Neuronal stem cell (in vitro differentiated cells): Measurements from ENCODE around the gene SPATA1.

Source experiments
- DNase-seq: peaks from one replicate; pipeline ENCODE4 v3.0.0-alpha.2; 2013; ENCODE audit warnings: low spot score
- H2AFZ ChIP-seq: one replicate; pipeline ENCODE4 v1.6.1; 2013; ENCODE audit warnings: mild to moderate bottlenecking, low read length, inconsistent platforms
- H2AK5ac ChIP-seq: 2 replicates; pipeline ENCODE4 v1.6.1; 2013; ENCODE audit warnings: low read depth, mild to moderate bottlenecking, inconsistent platforms, low read length, moderate library complexity, mixed read lengths
- H2BK120ac ChIP-seq: 2 replicates; pipeline ENCODE4 v1.6.1; 2013; ENCODE audit warnings: low read depth, mild to moderate bottlenecking, inconsistent platforms, low read length, moderate library complexity, mixed read lengths
- H2BK12ac ChIP-seq: one replicate; pipeline ENCODE4 v1.6.1; 2013; ENCODE audit warnings: low read length, inconsistent platforms
- H2BK15ac ChIP-seq: 2 replicates; pipeline ENCODE4 v1.6.1; 2013; ENCODE audit warnings: mild to moderate bottlenecking, low read length, inconsistent platforms, mixed read lengths
- H2BK5ac ChIP-seq: one replicate; pipeline ENCODE4 v1.6.1; 2013; ENCODE audit warnings: inconsistent platforms, mild to moderate bottlenecking, low read length, moderate library complexity
- H3K14ac ChIP-seq: one replicate; pipeline ENCODE4 v1.6.1; 2013; ENCODE audit warnings: low read length, inconsistent platforms
- H3K18ac ChIP-seq: 2 replicates; pipeline ENCODE4 v1.6.1; 2013; ENCODE audit warnings: low read length, inconsistent platforms
- H3K23ac ChIP-seq: 2 replicates; pipeline ENCODE4 v1.6.1; 2013; ENCODE audit warnings: low read depth, mild to moderate bottlenecking, mixed read lengths, low read length, inconsistent platforms; ENCODE audit not compliant: poor library complexity
- H3K27ac ChIP-seq: replicated peaks from 3 replicates; pipeline ENCODE4 v1.5.1; 2013; ENCODE audit warnings: low read length, inconsistent platforms
- H3K27me3 ChIP-seq, 3 experiments: 2 replicates each; pipeline ENCODE4 v1.6.1; 2013; ENCODE audit warnings: low read length in 3 of 3, mild to moderate bottlenecking in 2 of 3, inconsistent platforms in 1 of 3, low read depth in 1 of 3, mixed read lengths in 1 of 3, moderate library complexity in 1 of 3; ENCODE audit not compliant: control insufficient read depth in 3 of 3, insufficient read depth in 3 of 3
- H3K36me3 ChIP-seq, 2 donors: replicated peaks in 1 of 2; 2 replicates each; pipeline ENCODE4 v1.6.1; 2013; ENCODE audit warnings: low read length in 2 of 2; ENCODE audit not compliant: control insufficient read depth in 2 of 2, insufficient read depth in 2 of 2
- H3K4ac ChIP-seq: 2 replicates; pipeline ENCODE4 v1.6.1; 2013; ENCODE audit warnings: inconsistent platforms, mild to moderate bottlenecking, low read length, moderate library complexity
- H3K4me1 ChIP-seq, 2 donors: 1 replicate in 1 of 2; 2 replicates in 1 of 2; pipeline ENCODE4 v1.6.1; 2013; ENCODE audit warnings: low read length in 2 of 2, low read depth in 1 of 2; ENCODE audit not compliant: control insufficient read depth in 2 of 2, insufficient read depth in 1 of 2
- H3K4me2 ChIP-seq: one replicate; pipeline ENCODE4 v1.6.1; 2013; ENCODE audit warnings: mild to moderate bottlenecking, low read length, inconsistent platforms; ENCODE audit not compliant: insufficient read depth, poor library complexity, severe bottlenecking
- H3K4me3 ChIP-seq, 2 donors: 2 replicates each; pipeline ENCODE4 v1.5.1; 2013; ENCODE audit warnings: low read length in 2 of 2, mild to moderate bottlenecking in 2 of 2, inconsistent platforms in 1 of 2, moderate library complexity in 1 of 2
- H3K79me1 ChIP-seq: one replicate; pipeline ENCODE4 v1.6.1; 2013; ENCODE audit warnings: low read depth, mild to moderate bottlenecking, inconsistent platforms, low read length, moderate library complexity
- H3K9ac ChIP-seq: one replicate; pipeline ENCODE4 v1.6.1; 2013; ENCODE audit warnings: mild to moderate bottlenecking, low read depth, low read length, inconsistent platforms; ENCODE audit not compliant: poor library complexity
- H3K9me3 ChIP-seq, 2 donors: replicated peaks in 1 of 2; 2 replicates each; pipeline versions ENCODE3 to v1.6.1; 2013; ENCODE audit warnings: low read length in 2 of 2, mild to moderate bottlenecking in 2 of 2, inconsistent platforms in 1 of 2, low read depth in 1 of 2, mixed read lengths in 1 of 2, moderate library complexity in 1 of 2; ENCODE audit not compliant: control insufficient read depth in 2 of 2, insufficient read depth in 1 of 2
- H4K8ac ChIP-seq: one replicate; pipeline ENCODE4 v1.6.1; 2013; ENCODE audit warnings: low read depth, mild to moderate bottlenecking, inconsistent platforms, low read length, moderate library complexity
- H4K91ac ChIP-seq: one replicate; pipeline ENCODE4 v1.6.1; 2013; ENCODE audit warnings: low read length, low read depth, mild to moderate bottlenecking, inconsistent platforms; ENCODE audit not compliant: poor library complexity
- WGBS, 2 donors: extraction: QIAGEN DNeasy Blood & Tissue Kit; methylation state at CpG; one replicate each; pipeline ENCODE4 v1.1.7; 2013; ENCODE audit warnings: missing lambda C conversion rate in 2 of 2, mixed read lengths in 1 of 2; ENCODE audit not compliant: insufficient read length in 2 of 2, insufficient replicate concordance in 1 of 2; ENCODE audit errors: extremely low coverage in 2 of 2; 5-methylcytosine and 5-hydroxymethylcytosine counted together

Gene SPATA1

DNA sequence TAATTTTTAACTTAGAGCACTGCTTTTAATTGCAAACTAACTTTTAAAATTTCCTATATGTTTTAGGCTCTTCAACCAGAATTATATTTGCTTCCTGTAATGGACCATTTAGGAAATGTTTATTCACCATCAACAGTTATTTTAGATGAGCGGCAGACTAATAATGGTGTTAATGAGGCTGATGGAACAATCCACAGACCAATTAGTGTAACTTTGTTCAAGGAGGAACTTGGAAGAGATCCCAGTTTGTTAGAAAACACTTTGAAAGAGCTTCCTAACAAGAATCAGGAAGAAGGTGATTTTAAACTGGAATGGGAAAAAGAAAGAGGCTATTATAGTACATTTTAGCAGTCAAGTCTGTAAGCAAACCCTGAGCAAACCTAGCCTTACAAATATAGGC, 19.6 kb downstream of the SPATA1 start:
- H4K8ac ChIP-seq: no peak overlapping the region
- no peak for DNase-seq
- no peak overlapping the region for H3K4ac ChIP-seq
- H4K91ac ChIP-seq: no peak overlapping the region
- no peak overlapping the region for H2BK12ac ChIP-seq
- no peaks in the 10 kb centered on the region for H3K4me1 ChIP-seq
- WGBS, 2 donors: no CpG with 5 or more reads among the region's 1 CpG
- H2AFZ ChIP-seq: no peak overlapping the region
- H2BK120ac ChIP-seq: no peak overlapping the region
- H2BK15ac ChIP-seq: no peak overlapping the region
- H3K27ac ChIP-seq: no peak overlapping the region
- H3K79me1 ChIP-seq: no peaks in the 10 kb centered on the region
- H3K4me2 ChIP-seq: no peak overlapping the region
- H3K4me3 ChIP-seq: no peak overlapping the region
- no peak overlapping the region for H3K14ac ChIP-seq
- H3K9ac ChIP-seq: no peak overlapping the region
- H3K23ac ChIP-seq: no peak overlapping the region
- no peaks in the 10 kb centered on the region for H3K27me3 ChIP-seq
- no peaks in the 10 kb centered on the region for H3K36me3 ChIP-seq
- no peak overlapping the region for H2AK5ac ChIP-seq
- H3K18ac ChIP-seq: no peak overlapping the region
- H2BK5ac ChIP-seq: no peak overlapping the region
- no peaks in the 10 kb centered on the region for H3K9me3 ChIP-seq

DNA sequence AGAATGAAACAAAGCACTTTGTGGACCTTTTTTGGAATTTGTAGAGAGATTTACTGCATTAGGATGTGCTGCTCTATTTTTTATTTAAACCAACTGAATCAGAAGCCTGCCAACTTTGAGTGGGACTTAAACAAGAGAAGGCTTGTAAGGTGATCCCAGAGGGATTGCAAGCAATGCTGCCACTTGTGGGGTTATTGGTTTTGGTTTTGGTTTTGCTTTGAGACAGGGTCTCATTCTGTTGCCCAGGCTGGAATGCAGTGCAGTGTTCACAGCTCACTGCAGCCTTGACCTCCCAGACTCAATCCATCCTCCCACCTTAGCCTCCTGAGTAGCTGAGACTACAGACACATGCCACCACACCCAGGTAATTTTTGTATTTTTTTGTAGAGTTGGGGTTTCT, 32.4 kb downstream of the SPATA1 start:
- H2BK15ac ChIP-seq: no peak overlapping the region
- no peak overlapping the region for H2BK12ac ChIP-seq
- H3K27me3 ChIP-seq: no peaks in the 10 kb centered on the region
- no peak overlapping the region for H3K4me2 ChIP-seq
- H3K27ac ChIP-seq: no peak overlapping the region
- no peak overlapping the region for H3K23ac ChIP-seq
- no peak overlapping the region for H3K18ac ChIP-seq
- H3K79me1 ChIP-seq: no peaks in the 10 kb centered on the region
- no peak overlapping the region for H2BK120ac ChIP-seq
- H3K9ac ChIP-seq: no peak overlapping the region
- no peak overlapping the region for H3K14ac ChIP-seq
- no peak overlapping the region for H3K4me3 ChIP-seq
- DNase-seq: no peak
- no peak overlapping the region for H2BK5ac ChIP-seq
- no peaks in the 10 kb centered on the region for H3K4me1 ChIP-seq
- H4K8ac ChIP-seq: no peak overlapping the region
- no peak overlapping the region for H4K91ac ChIP-seq
- no peak overlapping the region for H3K4ac ChIP-seq
- no peaks in the 10 kb centered on the region for H3K36me3 ChIP-seq
- no peaks in the 10 kb centered on the region for H3K9me3 ChIP-seq
- no peak overlapping the region for H2AK5ac ChIP-seq
- no peak overlapping the region for H2AFZ ChIP-seq

DNA sequence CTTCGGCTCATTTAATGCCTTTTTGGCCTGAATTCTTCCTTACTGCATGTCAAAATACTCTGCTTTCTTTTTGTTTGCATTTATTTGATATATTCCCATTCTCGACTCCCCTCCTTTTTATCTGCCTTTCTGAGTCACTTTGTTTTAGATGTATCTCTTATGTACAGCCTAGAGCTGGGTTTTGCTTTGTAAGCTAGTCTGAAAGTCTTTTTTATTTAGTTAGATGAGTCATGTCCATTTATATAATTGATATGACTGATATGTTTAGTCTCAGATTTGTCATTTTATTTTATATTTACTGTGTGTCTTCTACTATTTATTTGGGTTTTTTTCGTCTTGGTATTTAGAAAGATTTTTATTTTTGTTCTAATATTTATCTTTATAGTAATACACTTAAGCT, 33.8 kb downstream of the SPATA1 start:
- H3K36me3 ChIP-seq: no peaks in the 10 kb centered on the region
- H4K91ac ChIP-seq: no peak overlapping the region
- H3K9me3 ChIP-seq: no peaks in the 10 kb centered on the region
- no peak overlapping the region for H3K9ac ChIP-seq
- no peak overlapping the region for H3K4me3 ChIP-seq
- no peak overlapping the region for H2BK12ac ChIP-seq
- no peak overlapping the region for H2BK120ac ChIP-seq
- no peak overlapping the region for H3K4ac ChIP-seq
- H2BK5ac ChIP-seq: no peak overlapping the region
- no peak overlapping the region for H4K8ac ChIP-seq
- H3K14ac ChIP-seq: no peak overlapping the region
- no peaks in the 10 kb centered on the region for H3K27me3 ChIP-seq
- no peaks in the 10 kb centered on the region for H3K4me1 ChIP-seq
- DNase-seq: no peak
- no CpG with 5 or more reads among the region's 3 CpGs for WGBS, 2 donors
- no peaks in the 10 kb centered on the region for H3K79me1 ChIP-seq
- no peak overlapping the region for H3K27ac ChIP-seq
- H2AFZ ChIP-seq: no peak overlapping the region
- no peak overlapping the region for H3K4me2 ChIP-seq
- no peak overlapping the region for H3K23ac ChIP-seq
- no peak overlapping the region for H2BK15ac ChIP-seq
- no peak overlapping the region for H3K18ac ChIP-seq
- no peak overlapping the region for H2AK5ac ChIP-seq

DNA sequence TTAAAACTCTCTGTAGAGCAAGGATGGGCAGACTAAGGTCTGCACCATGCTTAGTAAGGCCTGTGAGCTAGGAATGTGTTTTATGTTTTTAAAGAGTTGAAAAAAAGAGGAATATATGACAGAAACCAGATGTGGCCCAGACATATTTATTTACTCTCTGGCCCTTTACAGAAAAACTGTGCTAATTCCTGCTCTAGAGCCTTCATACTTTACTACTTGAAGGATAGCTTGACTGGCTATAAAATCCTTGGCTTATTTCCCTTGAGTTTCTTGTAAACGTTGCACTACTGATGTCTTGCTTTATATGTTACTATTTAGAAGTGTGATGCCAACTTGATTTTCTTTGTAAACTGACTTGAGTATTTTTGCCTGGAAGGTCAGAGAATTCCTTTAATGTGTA, 34.6 kb downstream of the SPATA1 start:
- H3K27ac ChIP-seq: no peak overlapping the region

More for the DNA sequence above, 34.6 kb downstream of the SPATA1 start:
- Histone ChIP-seq H4K8ac (no peak overlapping the region), H2BK120ac (no peak overlapping the region), H3K27me3 (no peaks in the 10 kb centered on the region), H3K79me1 (no peaks in the 10 kb centered on the region), H3K23ac (no peak overlapping the region), H2BK15ac (no peak overlapping the region), H3K36me3 (no peaks in the 10 kb centered on the region), H2AFZ (no peak overlapping the region), H3K4me2 (no peak overlapping the region), H2AK5ac (no peak overlapping the region), H3K14ac (no peak overlapping the region), H2BK12ac (no peak overlapping the region), H2BK5ac (no peak overlapping the region), H3K9ac (no peak overlapping the region), H3K4me3 (no peak overlapping the region), H3K18ac (no peak overlapping the region), H3K9me3 (no peaks in the 10 kb centered on the region), H4K91ac (no peak overlapping the region), H3K4me1 (no peaks in the 10 kb centered on the region), H3K4ac (no peak overlapping the region)
- no CpG with 5 or more reads among the region's 1 CpG for WGBS, 2 donors
- DNase-seq: no peak
